ENCODE measurements around the gene POU2AF3.

DNA sequence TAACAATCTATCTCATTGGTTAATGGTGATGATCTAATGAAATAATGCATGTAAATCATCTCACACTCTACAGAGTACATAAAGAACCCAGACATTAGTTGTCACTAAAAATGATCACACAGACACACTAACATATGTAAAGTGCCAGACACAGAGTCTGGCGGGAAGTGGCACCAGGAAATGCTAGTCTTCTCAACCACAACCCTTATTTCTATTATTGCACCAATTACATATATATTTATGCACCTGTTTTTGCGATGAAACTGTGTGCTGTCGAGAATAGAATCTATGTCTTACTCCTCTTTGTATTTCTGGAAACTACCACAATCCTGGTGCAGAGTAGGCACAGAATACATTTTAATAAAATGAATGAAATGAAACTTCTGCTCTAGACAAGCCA, 25.9 kb upstream of the POU2AF3 start:
- TF ChIP-seq POLR2AphosphoS5 (IDR thresholded peaks at IDR 0.05; ENCODE audit: low read depth, low read length): no peak
- TF ChIP-seq POLR2A (IDR thresholded peaks at IDR 0.05; ENCODE audit: low read depth, low read length): no peak
